DND-41 (cell line): Measurements from ENCODE around the gene MRPS2.
A peak's percentile ranks its signal among the peaks of the same experiment; 100 is the strongest.

Experiments
- ATAC-seq: fragments of 200-7000 bp; cut with Tn5 transposase; 3 replicates; pipeline ENCODE4 v1.9.1; 2021; ENCODE audit warnings: low read depth; ENCODE audit not compliant: insufficient read depth
- DNase-seq: peaks from one replicate; pipeline ENCODE4 v3.0.0-alpha.2; 2020
- H2AFZ ChIP-seq: 2 replicates; pipeline ENCODE4 v1.6.0; 2012; ENCODE audit warnings: low read depth, low read length
- H3K27ac ChIP-seq: 2 replicates; pipeline ENCODE4 v1.5.1; 2012; ENCODE audit warnings: low read length, inconsistent platforms
- H3K27me3 ChIP-seq: fragments of 200-600 bp; sonication (generic); 2 replicates; pipeline ENCODE4 v1.6.0; 2012; ENCODE audit warnings: low read length, mild to moderate bottlenecking, inconsistent platforms; ENCODE audit not compliant: insufficient read depth, poor library complexity
- H3K36me3 ChIP-seq: 2 replicates; pipeline ENCODE4 v1.5.1; 2012; ENCODE audit warnings: low read length, inconsistent platforms; ENCODE audit not compliant: insufficient read depth
- H3K4me1 ChIP-seq: 2 replicates; pipeline ENCODE4 v1.5.1; 2012; ENCODE audit warnings: mild to moderate bottlenecking, low read length; ENCODE audit not compliant: insufficient read depth
- H3K4me2 ChIP-seq: 2 replicates; pipeline ENCODE4 v1.6.0; 2012; ENCODE audit warnings: mild to moderate bottlenecking, moderate library complexity, low read length, inconsistent platforms; ENCODE audit not compliant: insufficient read depth
- H3K4me3 ChIP-seq, 2 experiments: fragments of 200-600 bp in 1 of 2; shearing (Covaris generic) in 1 of 2; 2 replicates each; pipeline ENCODE4 v1.5.1; 2012 to 2016; ENCODE audit warnings: inconsistent platforms in 2 of 2, low read length in 2 of 2, mild to moderate bottlenecking in 2 of 2, low read depth in 1 of 2, moderate library complexity in 1 of 2
- H3K79me2 ChIP-seq: 2 replicates; pipeline ENCODE4 v1.6.0; 2012; ENCODE audit warnings: low read length, inconsistent platforms; ENCODE audit not compliant: insufficient read depth
- H3K9ac ChIP-seq: 2 replicates; pipeline ENCODE4 v1.6.0; 2012; ENCODE audit warnings: low read depth, mild to moderate bottlenecking, inconsistent platforms, low read length, moderate library complexity
- H3K9me3 ChIP-seq: 2 replicates; pipeline ENCODE4 v1.5.1; 2012; ENCODE audit warnings: low read length, moderate library complexity, mild to moderate bottlenecking, inconsistent platforms; ENCODE audit not compliant: insufficient read depth, severe bottlenecking
- H4K20me1 ChIP-seq: 2 replicates; pipeline ENCODE4 v1.6.0; 2012; ENCODE audit warnings: low read length; ENCODE audit not compliant: insufficient read depth
- CTCF ChIP-seq: IDR thresholded peaks from 2 replicates; pipeline ENCODE4 v1.5.1; 2012; ENCODE audit warnings: borderline replicate concordance, low read length, moderate library complexity, mild to moderate bottlenecking; ENCODE audit not compliant: poor library complexity, severe bottlenecking; ENCODE audit errors: extremely low read depth
- EZH2 ChIP-seq: IDR thresholded peaks from 3 replicates; pipeline ENCODE4 v1.6.1; 2012; ENCODE audit warnings: borderline replicate concordance, low read depth, mild to moderate bottlenecking, moderate library complexity, low read length, inconsistent platforms; ENCODE audit not compliant: severe bottlenecking

Gene MRPS2

GRCh38 chr9:135471791-135472640 is 28.5 kb upstream of the MRPS2 start:
- no peak overlapping the region for H3K9ac ChIP-seq
- no peaks in the 10 kb centered on the region for H3K27me3 ChIP-seq
- ATAC-seq (no peak), DNase-seq (no peak)
- no peaks in the 10 kb centered on the region for H3K9me3 ChIP-seq
- H2AFZ ChIP-seq = no peak overlapping the region
- H3K4me3 ChIP-seq = no peak overlapping the region
- no peak overlapping the region for H3K4me2 ChIP-seq
- H3K27ac ChIP-seq = no peak overlapping the region
- no peaks in the 10 kb centered on the region for H3K79me2 ChIP-seq
- H3K36me3 ChIP-seq = no peaks in the 10 kb centered on the region
- no peaks in the 10 kb centered on the region for H4K20me1 ChIP-seq
- H3K4me1 ChIP-seq = no peaks in the 10 kb centered on the region
- no peak for TF ChIP-seq CTCF
- TF ChIP-seq EZH2 = no peak

DNA sequence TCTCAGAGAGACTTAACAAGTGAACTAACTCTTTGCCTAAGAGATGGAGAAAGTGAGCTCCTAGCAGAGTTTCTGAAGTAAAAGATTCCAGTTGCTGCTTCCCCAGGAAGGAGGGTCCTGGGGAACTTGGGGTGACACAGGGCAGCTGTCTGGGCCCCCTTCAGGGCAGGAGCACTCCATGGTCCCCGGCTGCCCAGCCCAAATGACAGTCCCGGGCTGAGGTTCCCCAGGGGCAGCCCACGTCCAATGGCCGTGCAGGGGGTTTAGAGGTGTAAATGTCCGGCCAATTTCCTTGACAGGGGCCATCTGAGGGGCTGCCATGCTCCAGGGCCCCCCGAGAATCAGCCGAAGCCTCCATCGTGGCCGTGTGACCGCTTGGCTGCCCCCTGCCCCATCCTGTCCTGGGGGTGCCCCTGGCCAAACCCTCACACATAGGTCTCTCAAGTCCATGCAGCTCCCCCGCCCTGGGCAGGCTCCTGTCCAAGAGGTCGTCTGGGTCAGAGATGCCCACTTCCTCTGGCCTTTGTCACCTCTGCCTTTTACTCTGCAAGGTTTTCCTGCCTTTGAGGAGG is 26.4 kb upstream of the MRPS2 start:
- H3K79me2 ChIP-seq = no peaks in the 10 kb centered on the region
- no peak overlapping the region for H3K27ac ChIP-seq
- no peak overlapping the region for H2AFZ ChIP-seq
- no peaks in the 10 kb centered on the region for H4K20me1 ChIP-seq
- H3K36me3 ChIP-seq = no peaks in the 10 kb centered on the region
- ATAC-seq (no peak), DNase-seq (no peak)
- no peak overlapping the region for H3K4me3 ChIP-seq
- H3K4me1 ChIP-seq = no peaks in the 10 kb centered on the region
- no peaks in the 10 kb centered on the region for H3K27me3 ChIP-seq
- H3K9me3 ChIP-seq = no peaks in the 10 kb centered on the region
- H3K4me2 ChIP-seq = no peak overlapping the region
- TF ChIP-seq CTCF (no peak), EZH2 (no peak)
- no peak overlapping the region for H3K9ac ChIP-seq

GRCh38 chr9:135474915-135475314 is 25.6 kb upstream of the MRPS2 start:
- Histone ChIP-seq H2AFZ (no peak overlapping the region), H3K79me2 (no peaks in the 10 kb centered on the region), H3K36me3 (no peaks in the 10 kb centered on the region), H3K27ac (no peak overlapping the region), H3K4me2 (no peak overlapping the region), H3K9me3 (no peaks in the 10 kb centered on the region), H3K27me3 (no peaks in the 10 kb centered on the region), H3K9ac (no peak overlapping the region), H4K20me1 (no peaks in the 10 kb centered on the region), H3K4me3 (no peak overlapping the region), H3K4me1 (no peaks in the 10 kb centered on the region)
- no peak for ATAC-seq
- DNase-seq = no peak
- peak; percentile 28 for TF ChIP-seq CTCF
- TF ChIP-seq EZH2 = no peak
